ENCODE measurements around the gene CAPZA1. TPM values are rescaled to one million over a fixed set of nuclear protein-coding genes. Genes with fewer than 3 reads are reported as not detected.

The CAPZA1 gene
- total RNA-seq, 1 experiment from 2014 or later, result 273 TPM

DNA sequence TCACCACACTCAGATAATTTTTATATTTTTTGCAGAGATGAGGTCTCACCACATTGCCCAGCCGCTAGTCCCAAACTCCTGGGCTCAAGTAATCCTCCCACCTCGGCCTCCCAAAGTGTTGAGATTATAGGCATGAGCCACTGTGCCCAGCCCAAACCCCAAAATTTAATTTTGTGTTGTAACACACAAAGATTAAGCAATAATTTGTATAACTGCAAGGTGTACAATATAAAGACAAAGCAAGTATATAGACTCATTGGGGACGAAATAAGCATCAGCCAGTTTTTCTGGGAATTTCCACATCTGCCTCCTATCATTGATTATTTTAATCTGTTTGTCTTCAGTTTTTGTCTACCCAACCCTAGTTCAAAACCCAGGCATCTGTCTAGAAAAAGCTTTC is 43.4 kb upstream of the CAPZA1 start:
- Histone ChIP-seq H3K27me3 (ENCODE audit: low read length) (no peaks in the 10 kb centered on the region), H3K9me3 (ENCODE audit: low read length) (no peaks in the 10 kb centered on the region), H3K9ac (ENCODE audit: low read length) (no peak overlapping the region), H3K4me2 (ENCODE audit: low read length) (no peak overlapping the region), H3K9me2 (replicated peaks; ENCODE audit: low read length) (no peaks in the 10 kb centered on the region), H3F3A (ENCODE audit: low read length, unreplicated experiment) (peaks cover 4% of the 10 kb centered on the region), H3K27ac (ENCODE audit: low read length) (no peak overlapping the region), H3K4me1 (ENCODE audit: insufficient read depth, low read length) (peaks cover 14% of the 10 kb centered on the region), H2AFZ (ENCODE audit: low read length) (no peak overlapping the region), H4K20me1 (ENCODE audit: low read length) (no peaks in the 10 kb centered on the region), H3K79me2 (ENCODE audit: low read length) (no peaks in the 10 kb centered on the region), H3K36me3 (ENCODE audit: low read depth, low read length) (peaks cover 15% of the 10 kb centered on the region; the same call in 1 of the 2 replicates), H3K4me3 (ENCODE audit: low read length) (no peak overlapping the region)
- DNase-seq (no peak), ATAC-seq (no peak)
- no peak for TF ChIP-seq EZH2phosphoT487 (IDR thresholded peaks at IDR 0.05; ENCODE audit: borderline replicate concordance, low read length)
- no peak for TF ChIP-seq EZH2 (IDR thresholded peaks at IDR 0.05; ENCODE audit: low read length, unreplicated experiment)
- TF ChIP-seq CTCF (conservative IDR thresholded peaks at IDR 0.05; ENCODE audit: low read depth, low read length), result no peak
- ChIA-PET POLR2A (ENCODE audit: unreplicated experiment) (no interaction called here), CTCF (no interaction called here)
- intact Hi-C loops (cut with micrococcal nuclease), result no loop called here
- no TSS peak for BruUV-seq (replicated peaks)

- H3K9me2 ChIP-seq (replicated peaks; ENCODE audit: low read length), result no peaks in the 10 kb centered on the region
- H3K4me3 ChIP-seq (ENCODE audit: low read length), result no peak overlapping the region
- H3K27ac ChIP-seq (ENCODE audit: low read length), result no peak overlapping the region
- H3K9me3 ChIP-seq (ENCODE audit: low read length), result no peaks in the 10 kb centered on the region
- peaks cover 19% of the 10 kb centered on the region for H3K4me1 ChIP-seq (ENCODE audit: insufficient read depth, low read length)
- ChIA-PET POLR2A (ENCODE audit: unreplicated experiment) (no interaction called here), CTCF (no interaction called here)
- H3K79me2 ChIP-seq (ENCODE audit: low read length), result no peaks in the 10 kb centered on the region
- no peak overlapping the region for H3K4me2 ChIP-seq (ENCODE audit: low read length)
- no peaks in the 10 kb centered on the region for H3K27me3 ChIP-seq (ENCODE audit: low read length)
- BruUV-seq (replicated peaks), result no TSS peak
- H3F3A ChIP-seq (ENCODE audit: low read length, unreplicated experiment), result peaks cover 4% of the 10 kb centered on the region
- ATAC-seq (no peak), DNase-seq (no peak)
- intact Hi-C loops (cut with micrococcal nuclease), result no loop called here
- no peak for TF ChIP-seq CTCF (conservative IDR thresholded peaks at IDR 0.05; ENCODE audit: low read depth, low read length)
- no peaks in the 10 kb centered on the region for H4K20me1 ChIP-seq (ENCODE audit: low read length)
- H3K9ac ChIP-seq (ENCODE audit: low read length), result no peak overlapping the region
- H2AFZ ChIP-seq (ENCODE audit: low read length), result no peak overlapping the region
- peaks cover 16% of the 10 kb centered on the region; the same call in 1 of the 2 replicates for H3K36me3 ChIP-seq (ENCODE audit: low read depth, low read length)
These were observed 39.7 kb upstream of the CAPZA1 start for GRCh38 chr1:112579801-112580510.

DNA sequence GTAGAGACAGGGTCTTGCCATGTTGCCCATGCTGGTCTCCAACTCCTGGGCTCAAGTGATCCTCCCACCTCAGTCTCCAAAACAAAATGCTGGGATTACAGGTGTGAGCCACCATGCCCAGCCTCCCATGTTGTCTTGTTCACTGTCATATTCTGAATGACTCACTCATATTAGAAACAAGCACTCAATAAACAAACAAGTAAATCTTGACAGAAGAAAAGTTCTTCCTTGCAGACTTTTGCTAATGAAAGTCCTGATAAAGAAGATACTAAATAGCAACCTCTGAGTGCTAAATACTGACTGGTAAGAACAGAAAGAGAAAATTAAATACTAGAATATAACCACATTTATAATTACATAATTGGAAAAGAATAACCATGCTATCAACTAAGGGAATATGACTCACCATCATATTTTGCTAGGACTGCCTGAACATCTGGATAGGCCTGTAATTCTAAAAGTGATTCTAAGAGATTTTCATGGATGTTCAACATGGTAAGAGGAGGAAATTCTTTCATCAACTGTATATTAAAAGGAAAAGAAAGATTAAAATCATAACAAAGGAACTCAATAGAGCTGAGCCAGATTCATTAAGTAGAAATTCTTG is 37.9 kb upstream of the CAPZA1 start:
- ATAC-seq (peak; percentile 71), DNase-seq (no peak)
- no peaks in the 10 kb centered on the region for H3K9me2 ChIP-seq (replicated peaks; ENCODE audit: low read length)
- H3K36me3 ChIP-seq (ENCODE audit: low read depth, low read length), result peaks cover 16% of the 10 kb centered on the region; the same call in 1 of the 2 replicates
- H3K27ac ChIP-seq (ENCODE audit: low read length), result no peak overlapping the region
- BruUV-seq (replicated peaks), result no TSS peak
- H4K20me1 ChIP-seq (ENCODE audit: low read length), result no peaks in the 10 kb centered on the region
- H3K4me1 ChIP-seq (ENCODE audit: insufficient read depth, low read length), result peaks cover 5% of the 10 kb centered on the region; the same call in 1 of the 2 replicates
- no peak for TF ChIP-seq EZH2phosphoT487 (IDR thresholded peaks at IDR 0.05; ENCODE audit: borderline replicate concordance, low read length)
- TF ChIP-seq CTCF (conservative IDR thresholded peaks at IDR 0.05; ENCODE audit: low read depth, low read length), result no peak
- TF ChIP-seq EZH2 (IDR thresholded peaks at IDR 0.05; ENCODE audit: low read length, unreplicated experiment), result no peak
- H3K4me3 ChIP-seq (ENCODE audit: low read length), result no peak overlapping the region
- H2AFZ ChIP-seq (ENCODE audit: low read length), result no peak overlapping the region
- intact Hi-C loops (cut with micrococcal nuclease), result no loop called here
- H3F3A ChIP-seq (ENCODE audit: low read length, unreplicated experiment), result no peaks in the 10 kb centered on the region
- H3K9me3 ChIP-seq (ENCODE audit: low read length), result no peaks in the 10 kb centered on the region
- ChIA-PET CTCF (no interaction called here), POLR2A (ENCODE audit: unreplicated experiment) (no interaction called here)
- no peak overlapping the region for H3K9ac ChIP-seq (ENCODE audit: low read length)
- H3K27me3 ChIP-seq (ENCODE audit: low read length), result no peaks in the 10 kb centered on the region
- H3K79me2 ChIP-seq (ENCODE audit: low read length), result no peaks in the 10 kb centered on the region
- no peak overlapping the region for H3K4me2 ChIP-seq (ENCODE audit: low read length)

All from PC-3 (cell line).